COR-L47 (cell line): ENCODE results near the gene DNAH14.
A peak's percentile ranks its signal among the peaks of the same experiment; 100 is the strongest.

Source experiments
- DNase-seq: peaks from one replicate; lab custom pipeline; 2025; lab: John Stamatoyannopoulos, UW

DNAH14 gene

GRCh38 chr1:225407755-225408154, 478.3 kb downstream of the DNAH14 start:
- no peak for DNase-seq

- no peak for DNase-seq
Measured at GRCh38 chr1:225408249-225408648, 478.8 kb downstream of the DNAH14 start.

DNA sequence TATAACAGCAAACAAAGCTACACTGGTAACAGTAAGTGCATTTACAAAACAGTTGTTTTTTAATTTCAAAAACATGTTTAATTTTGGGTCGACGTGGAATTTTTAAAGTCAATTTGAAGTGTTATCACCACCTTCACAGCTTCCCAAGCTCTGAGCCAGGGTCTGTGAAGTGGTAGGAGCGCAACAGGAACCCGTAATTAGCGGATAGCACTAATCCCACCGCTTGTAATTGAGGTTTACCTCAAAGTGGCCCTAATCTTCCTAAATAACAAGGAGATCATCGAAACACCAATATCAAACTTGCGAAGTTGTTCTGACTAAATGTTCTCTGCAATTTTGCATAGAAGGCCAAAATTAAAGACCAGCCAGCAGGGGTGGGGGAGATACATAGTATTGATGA, 479.6 kb downstream of the DNAH14 start:
- no peak for DNase-seq

- DNase-seq = no peak
Measured at GRCh38 chr1:225410036-225410435, 480.6 kb downstream of the DNAH14 start.

DNA sequence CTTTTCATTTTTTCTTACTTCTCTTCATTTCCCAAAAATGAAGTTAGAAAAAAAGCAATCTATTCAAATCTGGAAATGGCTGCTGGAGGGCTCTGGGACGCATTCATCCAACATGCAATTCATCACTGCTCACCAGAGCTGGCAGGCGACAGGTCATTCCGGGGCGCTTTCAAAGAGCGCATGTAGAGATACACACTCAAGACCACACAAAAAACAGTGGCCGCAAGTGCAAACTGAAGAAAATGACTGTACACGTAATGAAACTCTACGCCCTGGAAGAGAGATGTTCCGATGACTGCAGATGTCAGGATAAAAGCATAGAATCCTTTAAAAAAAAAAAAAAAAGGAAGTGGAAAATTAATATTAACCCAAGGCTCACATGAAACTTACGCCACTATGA, 482.8 kb downstream of the DNAH14 start:
- DNase-seq = no peak

DNA sequence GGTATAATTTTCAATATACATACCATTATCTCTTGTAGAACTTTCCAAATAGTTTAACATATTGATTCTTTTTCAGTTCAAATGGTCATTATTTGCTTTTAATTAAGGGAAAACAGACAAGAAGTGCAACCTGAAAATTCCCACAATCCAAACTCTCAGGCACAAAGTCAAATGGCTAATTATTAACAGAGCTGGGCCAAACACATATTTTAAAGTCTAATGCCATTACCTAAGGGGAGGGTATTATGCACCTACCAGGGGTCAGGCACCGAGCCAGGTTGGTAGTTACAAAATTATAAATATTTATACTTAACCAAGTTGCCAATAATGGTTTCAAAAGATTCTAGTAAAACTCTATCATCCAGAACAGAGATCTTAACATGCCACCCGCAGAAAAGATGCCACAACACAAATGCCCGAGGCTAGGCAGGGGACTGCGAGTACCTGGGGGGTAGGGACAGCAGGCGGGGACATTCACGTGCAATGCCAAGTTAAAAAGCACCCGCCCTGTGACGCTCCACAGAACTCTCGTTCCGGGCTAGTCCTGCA, 483.4 kb downstream of the DNAH14 start:
- DNase-seq = no peak

GRCh38 chr1:225413708-225414375, 484.4 kb downstream of the DNAH14 start:
- no peak for DNase-seq

DNA sequence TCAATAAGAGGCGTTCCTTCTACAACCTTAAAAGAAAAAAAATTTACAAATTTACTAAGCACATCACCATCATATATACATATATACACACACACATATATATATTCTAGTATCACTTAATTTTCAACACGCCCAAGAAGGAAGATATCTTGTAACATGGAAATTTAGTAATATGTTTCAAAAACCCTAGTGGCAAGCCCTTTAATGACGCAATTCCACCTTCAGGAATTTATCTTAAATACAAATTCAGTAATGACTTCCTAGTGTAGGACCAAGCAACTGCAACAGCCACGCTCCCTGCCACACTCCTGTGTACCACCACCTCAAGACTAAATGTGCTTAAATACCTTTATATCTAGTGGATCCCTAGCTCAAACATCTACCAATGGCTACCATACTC, 485.8 kb downstream of the DNAH14 start:
- no peak for DNase-seq

DNA sequence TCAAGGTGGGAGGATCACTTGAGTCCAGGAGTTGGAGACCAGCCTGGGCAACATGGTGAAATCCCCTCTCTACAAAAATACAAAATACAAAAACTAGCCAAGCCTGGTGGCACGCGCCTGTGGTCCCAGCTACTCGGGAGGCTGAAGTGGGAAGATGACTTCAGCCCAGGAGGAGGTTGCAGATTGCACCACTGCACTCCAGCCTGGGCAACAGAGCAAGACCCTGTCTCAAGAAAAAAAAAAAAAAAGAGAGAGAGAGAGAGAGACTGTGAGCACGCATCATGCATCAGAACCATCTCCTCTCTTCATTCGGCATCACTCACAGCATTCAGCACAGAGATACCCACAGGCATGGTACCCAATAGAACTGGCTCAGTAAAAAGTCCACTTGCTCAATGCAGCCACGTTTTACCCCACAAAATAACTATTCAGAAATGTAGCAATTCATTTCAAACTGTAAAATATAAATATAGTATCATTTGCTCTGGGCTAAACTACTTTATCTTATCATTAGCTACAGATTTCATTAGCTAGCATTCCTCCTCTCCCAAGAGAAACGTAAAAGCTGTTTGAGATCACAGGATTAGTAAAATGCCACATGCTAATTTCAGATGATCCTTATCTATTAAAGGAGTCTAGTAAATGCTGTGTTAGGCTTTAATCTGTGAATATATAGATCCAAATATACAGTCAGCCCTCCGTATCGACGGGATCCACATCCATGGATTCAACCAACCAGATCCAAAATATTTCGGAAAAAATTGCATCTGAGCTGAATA, 486.7 kb downstream of the DNAH14 start:
- no peak for DNase-seq

DNA sequence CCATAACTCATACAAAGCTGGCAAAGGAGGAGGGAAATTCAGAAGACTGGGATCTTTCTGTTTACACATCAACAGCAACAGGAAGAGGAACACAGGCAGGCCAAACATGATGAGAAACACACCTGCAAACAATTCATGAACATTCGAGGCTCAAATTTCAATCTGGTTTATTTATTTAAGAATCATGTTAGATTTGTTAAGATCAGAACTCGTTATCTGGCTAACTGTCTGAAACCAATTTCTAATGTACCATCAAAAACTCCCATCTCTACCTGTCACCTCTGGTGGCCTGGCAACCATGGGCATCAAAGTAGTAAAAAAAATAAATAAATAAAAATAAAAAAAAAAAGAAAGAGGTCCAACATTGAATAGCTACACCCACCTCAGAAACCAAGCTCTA, 488.6 kb downstream of the DNAH14 start:
- DNase-seq = peak; percentile 9

GRCh38 chr1:225418598-225418997, 489.1 kb downstream of the DNAH14 start:
- no peak for DNase-seq

DNA sequence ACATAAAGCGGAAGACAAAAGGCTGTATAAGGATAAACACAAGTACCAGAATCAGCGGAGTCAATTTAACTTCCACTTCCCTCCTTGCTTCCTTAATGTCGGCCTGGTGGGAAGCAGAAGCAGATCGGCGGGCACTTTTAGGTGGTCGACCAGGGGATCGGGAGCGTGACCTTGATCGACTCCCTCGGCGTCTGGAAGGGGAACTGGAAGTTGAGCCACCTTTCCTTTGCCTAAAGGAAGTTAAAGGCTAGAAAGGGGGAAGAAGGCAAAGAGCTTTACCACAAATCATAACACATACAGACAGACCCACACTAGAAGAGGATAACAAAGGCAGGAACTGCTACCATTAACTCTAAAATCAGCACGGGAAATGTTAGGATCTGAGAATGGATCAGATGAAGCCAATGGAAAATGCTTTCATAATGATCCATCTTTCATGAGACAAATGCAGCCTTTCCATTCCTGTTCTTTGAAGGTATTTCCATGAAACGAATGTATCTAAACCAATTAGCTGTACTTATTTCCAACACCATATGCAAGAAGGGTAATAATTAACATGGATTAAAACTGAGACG, 492.6 kb downstream of the DNAH14 start:
- DNase-seq = no peak

GRCh38 chr1:225422795-225423517, 493.5 kb downstream of the DNAH14 start:
- DNase-seq = no peak

DNA sequence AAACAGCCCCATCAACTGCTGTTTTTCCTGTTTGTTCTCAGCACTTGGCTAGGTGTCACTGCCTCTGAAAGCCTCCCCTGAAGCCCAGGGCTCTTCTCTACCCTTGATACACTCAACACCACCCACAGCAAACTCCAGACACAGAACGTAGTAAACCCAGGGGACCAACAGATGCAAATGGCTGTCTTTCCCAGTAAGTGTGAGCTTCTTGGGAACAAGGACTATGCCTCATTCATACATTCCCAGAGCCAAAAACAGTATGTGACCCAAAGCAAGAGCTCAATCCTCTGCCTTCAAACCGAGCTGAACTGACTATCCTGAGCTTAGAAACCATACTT, 494.0 kb downstream of the DNAH14 start:
- DNase-seq = no peak

GRCh38 chr1:225424562-225425200, 495.2 kb downstream of the DNAH14 start:
- DNase-seq = no peak

DNA sequence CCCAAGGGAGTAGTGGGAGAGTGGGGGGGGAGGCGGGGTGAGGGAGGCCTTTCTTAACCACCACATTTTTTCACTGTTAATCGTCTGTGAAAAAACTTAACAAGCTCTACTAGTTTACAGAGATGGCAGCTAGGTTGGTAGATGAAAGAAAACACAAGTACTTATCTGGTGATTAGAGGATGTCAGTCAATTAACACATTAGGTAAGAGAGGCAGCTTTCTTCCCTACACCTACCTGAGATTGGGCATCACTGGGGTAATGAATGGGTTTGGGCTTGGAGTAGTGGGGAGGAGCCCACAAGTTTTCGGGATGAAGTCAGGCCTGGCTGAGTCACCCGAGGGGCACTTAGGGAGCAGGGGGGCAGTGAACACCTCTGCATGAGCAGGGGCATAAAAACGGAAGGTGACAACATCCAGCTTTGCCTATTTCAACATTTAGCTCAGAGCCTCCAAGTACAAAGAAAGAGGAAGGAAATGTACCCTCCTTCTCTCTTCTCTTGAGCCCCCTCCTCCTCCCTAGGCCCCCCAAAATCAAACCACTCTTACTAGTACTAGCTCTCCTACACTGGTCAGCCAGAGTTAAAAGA, 495.8 kb downstream of the DNAH14 start:
- DNase-seq = no peak

- peak; percentile 57 for DNase-seq
Measured at GRCh38 chr1:225426395-225427234, 497.1 kb downstream of the DNAH14 start.

DNA sequence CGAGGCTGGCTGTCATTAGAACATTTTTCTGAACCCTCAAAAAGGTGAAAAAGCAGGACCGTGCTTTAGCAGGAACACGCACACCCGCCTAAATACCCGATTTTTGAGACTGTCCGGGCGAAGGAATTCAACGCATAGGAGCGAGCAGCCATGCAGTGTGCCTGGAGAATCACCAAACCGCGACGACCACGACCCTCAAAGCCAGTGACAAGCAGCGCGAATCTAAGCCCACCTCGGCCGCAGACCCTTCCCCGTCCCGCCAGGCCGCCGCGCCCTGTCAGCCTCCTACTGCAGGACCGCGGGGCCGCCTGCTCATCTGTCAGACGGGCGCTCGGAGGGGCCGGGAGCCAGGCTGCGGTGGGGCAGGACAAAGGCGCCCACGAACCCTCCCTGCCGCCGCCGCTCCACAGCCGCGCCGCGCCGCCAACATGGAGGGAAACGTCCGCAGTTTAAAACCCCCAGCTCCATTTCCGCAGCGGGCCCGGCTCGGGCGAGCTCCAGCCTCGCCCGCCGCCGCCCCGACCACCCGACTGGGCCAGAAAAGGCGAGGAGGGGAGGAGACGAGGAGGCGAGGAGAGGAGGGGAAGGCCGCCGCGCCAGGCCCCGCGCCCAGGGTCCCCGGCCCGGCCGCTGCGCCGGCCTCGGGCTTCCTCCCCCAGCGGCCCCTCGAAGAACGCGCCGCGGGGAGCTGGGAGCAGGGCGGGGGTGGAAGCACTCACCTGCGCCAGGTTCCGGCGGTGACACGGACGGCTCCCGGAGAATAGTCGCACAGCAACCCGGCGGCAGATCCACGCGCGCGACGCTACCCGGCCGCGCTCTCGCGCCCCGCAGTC, 498.0 kb downstream of the DNAH14 start, which contains the start of gene LBR:
TSS of gene LBR (minus strand) at position 804 of the 833 bp plus-strand sequence. CDS start 3,963 bp downstream, outside the sequence.
- DNase-seq = peak; percentile 42

GRCh38 chr1:225428068-225428880, 498.8 kb downstream of the DNAH14 start:
- peak; percentile 93 for DNase-seq
